HG02938 (cell line): Measurements from ENCODE around the gene UBL4A.

Experiments
- ATAC-seq: cut with Tn5 transposase; IDR thresholded peaks from one replicate; pipeline ENCODE4 v1.9.1; 2021; ENCODE audit warnings: mild to moderate bottlenecking, moderate library complexity; ENCODE audit not compliant: unreplicated experiment

The UBL4A gene

DNA sequence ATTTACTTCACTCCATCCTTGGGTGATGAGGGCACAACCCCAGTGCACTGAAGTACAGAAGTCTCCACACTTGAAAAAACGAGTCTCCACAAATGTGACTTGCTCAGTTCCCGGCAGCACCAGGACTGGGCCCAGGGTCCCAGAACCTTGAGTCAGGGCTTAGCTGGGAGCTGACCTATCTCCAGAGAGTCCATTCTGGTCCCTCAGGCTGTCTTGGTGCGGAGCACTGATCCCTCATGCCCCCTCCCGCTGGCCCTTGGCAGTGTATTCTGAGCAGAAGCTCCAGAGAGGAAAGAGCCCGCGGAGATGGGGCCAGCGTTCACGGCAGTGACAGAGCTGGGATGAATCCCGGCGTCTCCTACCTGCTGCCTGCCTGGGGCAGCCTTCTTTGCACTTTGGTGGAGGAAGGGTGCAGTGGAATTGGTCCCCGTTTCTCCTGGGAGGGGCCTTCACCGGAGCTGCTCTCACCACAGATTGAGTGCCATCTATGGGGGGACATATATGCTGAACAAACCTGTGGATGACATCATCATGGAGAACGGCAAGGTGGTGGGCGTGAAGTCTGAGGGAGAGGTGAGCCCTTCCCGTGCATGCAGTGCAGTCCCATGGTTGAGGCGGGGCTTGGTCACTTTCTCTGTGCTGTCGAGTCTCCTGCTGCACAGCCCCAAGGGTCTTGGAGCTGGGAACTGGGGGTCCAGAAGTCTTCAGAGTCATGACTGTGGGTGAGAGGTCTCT is 45.6 kb downstream of the UBL4A start:
- no peak for ATAC-seq

DNA sequence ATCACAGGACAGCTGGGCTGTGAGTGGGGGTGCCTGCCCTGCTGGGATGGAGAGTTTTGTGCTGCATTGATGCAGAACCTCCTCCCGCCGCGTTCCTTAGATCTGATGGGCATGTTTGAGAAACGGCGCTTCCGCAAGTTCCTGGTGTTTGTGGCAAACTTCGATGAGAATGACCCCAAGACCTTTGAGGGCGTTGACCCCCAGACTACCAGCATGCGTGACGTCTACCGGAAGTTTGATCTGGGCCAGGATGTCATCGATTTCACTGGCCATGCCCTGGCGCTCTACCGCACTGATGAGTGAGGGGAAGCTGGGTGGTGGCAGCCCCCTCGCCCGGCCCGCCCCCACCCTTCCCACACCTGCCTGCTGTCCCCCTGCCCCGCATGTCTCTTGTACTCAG is 46.6 kb downstream of the UBL4A start:
- no peak for ATAC-seq

DNA sequence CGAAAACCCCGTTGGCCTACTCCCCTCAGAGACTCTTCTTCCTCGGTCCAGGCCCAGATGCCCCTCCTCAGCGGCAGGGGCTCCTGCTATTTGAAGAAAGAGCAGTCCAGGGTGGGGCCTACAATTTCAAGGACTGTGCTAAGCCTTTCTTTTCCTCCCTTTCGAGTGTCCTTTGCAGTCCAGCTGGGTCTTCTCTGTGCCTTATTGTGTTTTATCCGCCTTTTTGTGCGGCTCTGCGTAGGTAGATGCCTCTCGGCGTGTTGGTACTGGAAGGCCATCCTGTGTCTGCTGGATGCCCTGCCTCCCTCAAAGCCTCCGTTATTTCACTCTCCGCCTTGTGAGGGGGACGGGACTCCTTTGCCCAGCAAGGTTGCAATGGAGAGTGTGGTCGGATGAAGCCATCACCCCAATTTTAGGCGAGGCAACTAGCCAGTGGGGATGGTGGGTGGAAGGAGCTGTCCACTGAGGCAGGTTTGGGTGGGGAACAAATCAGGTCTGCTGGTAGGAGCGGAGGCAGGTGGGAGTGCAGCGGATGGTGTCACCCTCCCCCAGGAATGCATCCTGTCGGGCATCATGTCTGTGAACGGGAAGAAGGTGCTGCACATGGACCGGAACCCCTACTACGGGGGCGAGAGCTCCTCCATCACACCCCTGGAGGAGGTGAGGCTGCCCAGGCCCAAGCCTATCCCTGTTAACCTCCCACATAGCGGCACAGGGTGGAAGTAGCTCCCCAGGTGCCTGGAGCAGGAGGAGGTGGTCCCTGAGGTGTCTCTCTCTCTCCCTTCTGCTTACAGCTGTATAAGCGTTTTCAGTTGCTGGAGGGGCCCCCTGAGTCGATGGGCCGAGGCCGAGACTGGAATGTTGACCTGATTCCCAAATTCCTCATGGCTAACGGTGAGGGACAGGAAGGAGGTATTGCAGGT is 48.2 kb downstream of the UBL4A start:
- ATAC-seq, result no peak

- ATAC-seq, result no peak
Observed at GRCh38 chrX:154436983-154437752, 49.2 kb downstream of the UBL4A start, which contains the start of gene GDI1. GDI1 (plus strand) TSS chrX:154437154; CDS start chrX:154437255, 101 bp downstream.

GRCh38 chrX:154436374-154436982 is 49.9 kb downstream of the UBL4A start:
- no peak for ATAC-seq

DNA sequence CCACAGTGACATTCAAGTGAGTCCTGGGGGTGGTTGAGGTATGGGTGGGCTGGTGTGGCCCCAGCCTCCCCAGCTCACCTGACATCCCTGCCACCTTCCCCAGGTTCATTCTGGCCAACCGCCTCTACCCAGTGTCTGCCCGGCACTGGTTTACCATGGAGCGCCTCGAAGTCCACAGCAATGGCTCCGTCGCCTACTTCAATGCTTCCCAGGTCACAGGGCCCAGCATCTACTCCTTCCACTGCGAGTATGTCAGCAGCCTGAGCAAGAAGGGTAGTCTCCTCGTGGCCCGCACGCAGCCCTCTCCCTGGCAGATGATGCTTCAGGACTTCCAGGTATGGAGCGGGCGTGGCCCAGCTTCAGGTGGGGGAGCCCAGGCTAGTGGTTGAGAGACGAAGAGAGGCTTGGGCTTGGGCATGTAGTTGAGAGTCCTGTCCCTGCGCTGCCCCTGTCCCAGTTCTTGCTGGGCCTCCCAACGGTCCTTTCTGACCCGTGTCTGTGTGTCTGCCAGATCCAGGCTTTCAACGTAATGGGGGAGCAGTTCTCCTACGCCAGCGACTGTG is 51.2 kb downstream of the UBL4A start:
- no peak for ATAC-seq

DNA sequence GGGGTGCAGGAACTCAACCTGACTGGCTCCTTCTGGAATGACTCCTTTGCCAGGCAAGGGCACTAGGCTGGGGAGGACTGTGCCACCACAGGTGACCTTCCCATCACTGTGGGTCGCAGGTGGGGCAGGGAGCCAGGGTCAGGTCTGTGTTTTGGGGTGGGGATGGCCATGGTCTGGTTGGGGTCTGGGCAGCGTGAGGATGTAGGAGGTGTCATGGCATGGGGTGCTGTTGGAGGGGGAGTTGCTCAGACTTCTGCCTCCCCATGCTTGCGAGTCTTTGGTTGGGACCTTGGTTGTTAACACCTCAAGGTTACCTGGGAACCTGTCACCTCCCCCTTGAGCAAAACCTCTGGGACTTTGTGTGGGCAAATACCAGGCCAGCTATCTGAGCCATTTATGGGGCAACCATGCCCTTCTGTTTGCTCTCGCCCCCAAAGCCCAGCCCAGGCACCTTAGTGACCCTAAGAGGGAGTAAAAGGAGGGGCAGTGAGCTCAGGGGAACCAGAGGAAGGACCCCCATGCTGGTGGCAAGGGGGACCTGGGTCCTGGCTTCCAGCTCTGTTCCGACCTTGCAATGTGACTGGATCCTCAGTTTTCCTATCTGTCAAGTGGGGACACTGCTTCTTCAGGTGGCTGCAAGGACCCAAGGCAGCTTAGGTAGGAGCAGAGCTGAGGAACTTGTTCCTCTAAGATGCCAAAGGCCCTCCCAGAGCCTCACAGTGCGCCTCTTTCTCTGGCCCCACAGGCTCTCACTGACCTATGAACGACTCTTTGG is 51.8 kb downstream of the UBL4A start:
- no peak for ATAC-seq
